ENCODE measurements around the gene MAGI1.

DNA sequence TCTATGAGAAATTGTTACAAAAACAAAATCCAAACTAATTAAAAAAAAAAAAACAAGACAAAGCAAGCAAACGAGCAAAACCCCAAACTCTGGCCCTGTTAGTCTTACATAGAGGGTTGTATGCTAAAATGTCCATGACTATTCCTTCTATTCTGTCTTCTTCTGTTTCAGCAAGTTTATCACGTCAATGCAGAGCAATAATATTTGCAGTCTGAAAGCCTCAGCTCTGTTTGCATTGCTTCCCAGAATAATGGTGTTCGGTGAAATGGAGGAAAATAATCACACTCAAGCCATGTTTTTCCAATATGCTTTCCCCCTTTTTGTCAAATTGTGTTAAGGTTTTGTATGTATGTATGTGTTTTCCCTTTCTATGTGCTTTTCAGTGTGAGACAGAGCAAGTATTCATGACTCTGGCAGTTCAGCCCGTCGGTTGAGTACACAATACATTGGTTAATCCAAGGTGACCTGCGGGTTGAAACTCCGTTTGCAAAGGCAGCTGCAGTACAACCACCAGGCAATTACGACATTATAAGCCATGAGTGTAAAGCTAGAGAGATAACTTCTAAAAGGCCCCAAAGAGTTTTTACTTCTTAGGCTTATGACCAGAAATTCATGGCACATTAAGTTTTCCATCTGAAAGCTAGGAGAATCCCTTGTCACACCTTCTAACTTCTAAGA lies 34.9 kb upstream of the MAGI1 start:
- TF ChIP-seq SPI1 (IDR thresholded peaks at IDR 0.05; ENCODE audit: borderline replicate concordance, low read depth) = no peak
- no peak for TF ChIP-seq CTCF (IDR thresholded peaks at IDR 0.05; ENCODE audit: insufficient read depth, low read length)

All from HL-60 (cell line).